IMR-90 (cell line): ENCODE data around the gene MRPL30. TPM values are rescaled to one million over a fixed set of nuclear protein-coding genes. Genes with fewer than 3 reads are reported as not detected.

ENCODE experiments used
- ATAC-seq: fragments of 200-7000 bp; cut with Tn5 transposase; 2 replicates; pipeline ENCODE4 v1.9.1; 2020; ENCODE audit warnings: low read depth, mild to moderate bottlenecking, moderate library complexity
- BruUV-seq: library from RNA; stranded (reverse); fragments of 400-500 nt; replicated peaks from 2 replicates; lab custom pipeline; 2021; lab: Mats Ljungman, UMichigan
- CTCF ChIA-PET: fragments of 300-600 bp; formaldehyde crosslinking; extraction: SDS; loops from one replicate; lab custom pipeline; 2021; ENCODE audit warnings: antibody characterized with exemption; lab: Yijun Ruan, JAX
- POLR2A ChIA-PET: fragments of 300-600 bp; sonication (Branson Sonifier 250); formaldehyde crosslinking; loops from one replicate; lab custom pipeline; 2022; ENCODE audit warnings: antibody characterized with exemption; ENCODE audit not compliant: unreplicated experiment; lab: Charles Lee
- DNase-seq: peaks from one replicate; pipeline ENCODE4 v3.0.0; 2013
- H2AFZ ChIP-seq: replicated peaks from 2 replicates; pipeline ENCODE3; 2013; ENCODE audit warnings: low read length, mild to moderate bottlenecking; ENCODE audit not compliant: poor library complexity
- H2AK5ac ChIP-seq: 2 replicates; pipeline ENCODE4 v1.6.1; 2013; ENCODE audit warnings: low read depth, low read length, inconsistent platforms
- H2AK9ac ChIP-seq: replicated peaks from 2 replicates; pipeline ENCODE3; 2013; ENCODE audit warnings: mild to moderate bottlenecking, low read depth, low read length, moderate library complexity; ENCODE audit not compliant: poor library complexity
- H2BK120ac ChIP-seq: 2 replicates; pipeline ENCODE4 v1.6.1; 2013; ENCODE audit warnings: low read depth, low read length, inconsistent platforms
- H2BK15ac ChIP-seq: 3 replicates; pipeline ENCODE4 v1.6.1; 2013; ENCODE audit warnings: low read depth, low read length, inconsistent platforms
- H2BK20ac ChIP-seq: 2 replicates; pipeline ENCODE4 v1.6.1; 2013; ENCODE audit warnings: low read depth, mild to moderate bottlenecking, inconsistent platforms, low read length, moderate library complexity
- H2BK5ac ChIP-seq: 2 replicates; pipeline ENCODE4 v1.6.1; 2013; ENCODE audit warnings: mild to moderate bottlenecking, low read depth, low read length, inconsistent platforms; ENCODE audit not compliant: poor library complexity, severe bottlenecking
- H3K14ac ChIP-seq: replicated peaks from 2 replicates; pipeline ENCODE4 v1.6.1; 2013; ENCODE audit warnings: low read depth, low read length, inconsistent platforms
- H3K18ac ChIP-seq: 2 replicates; pipeline ENCODE4 v1.6.1; 2013; ENCODE audit warnings: low read depth, low read length, control low read depth
- H3K23ac ChIP-seq: 2 replicates; pipeline ENCODE4 v1.6.1; 2013; ENCODE audit warnings: low read depth, low read length, inconsistent platforms
- H3K27ac ChIP-seq: 2 replicates; pipeline ENCODE4 v1.5.1; 2013; ENCODE audit warnings: mild to moderate bottlenecking, control low read depth, low read length; ENCODE audit not compliant: insufficient read depth
- H3K27me3 ChIP-seq: 2 replicates; pipeline ENCODE4 v1.6.1; 2013; ENCODE audit warnings: low read length; ENCODE audit not compliant: control insufficient read depth, insufficient read depth
- H3K36me3 ChIP-seq: 2 replicates; pipeline ENCODE4 v1.6.1; 2013; ENCODE audit warnings: low read length, mixed read lengths; ENCODE audit not compliant: control insufficient read depth, insufficient read depth
- H3K4ac ChIP-seq: 2 replicates; pipeline ENCODE4 v1.6.1; 2013; ENCODE audit warnings: low read depth, low read length, inconsistent platforms
- H3K4me1 ChIP-seq: 2 replicates; pipeline ENCODE4 v1.6.1; 2013; ENCODE audit warnings: low read length, mixed read lengths; ENCODE audit not compliant: control insufficient read depth, insufficient read depth
- H3K4me2 ChIP-seq: 2 replicates; pipeline ENCODE4 v1.6.1; 2013; ENCODE audit warnings: low read depth, mild to moderate bottlenecking, control low read depth, low read length, moderate library complexity
- H3K4me3 ChIP-seq: 2 replicates; pipeline ENCODE4 v1.5.1; 2013; ENCODE audit warnings: low read depth, mild to moderate bottlenecking, control low read depth, low read length, moderate library complexity; ENCODE audit not compliant: insufficient read depth
- H3K56ac ChIP-seq: 2 replicates; pipeline ENCODE4 v1.6.1; 2013; ENCODE audit warnings: low read length, inconsistent platforms; ENCODE audit not compliant: insufficient read depth; ENCODE audit errors: extremely low read depth
- H3K79me1 ChIP-seq, 2 experiments: 2 replicates each; pipeline ENCODE4 v1.6.1; 2013; ENCODE audit warnings: low read length in 2 of 2, inconsistent platforms in 1 of 2, low read depth in 1 of 2
- H3K9ac ChIP-seq: 2 replicates; pipeline ENCODE4 v1.6.1; 2013; ENCODE audit warnings: low read depth, low read length, control low read depth
- H3K9me1 ChIP-seq: 2 replicates; pipeline ENCODE4 v1.6.1; 2013; ENCODE audit warnings: low read length, inconsistent platforms; ENCODE audit not compliant: insufficient read depth
- H3K9me3 ChIP-seq: 2 replicates; pipeline ENCODE4 v1.6.1; 2013; ENCODE audit warnings: low read length; ENCODE audit not compliant: control insufficient read depth, insufficient read depth
- H4K20me1 ChIP-seq: 2 replicates; pipeline ENCODE4 v1.6.1; 2013; ENCODE audit warnings: low read length, inconsistent platforms; ENCODE audit not compliant: insufficient read depth
- H4K5ac ChIP-seq: 2 replicates; pipeline ENCODE4 v1.6.1; 2013; ENCODE audit warnings: mild to moderate bottlenecking, low read depth, low read length, control low read depth
- H4K8ac ChIP-seq, 2 experiments: 2 replicates each; pipeline ENCODE4 v1.6.1; 2013; ENCODE audit warnings: low read depth in 2 of 2, low read length in 2 of 2, control low read depth in 1 of 2, inconsistent platforms in 1 of 2
- H4K91ac ChIP-seq: 2 replicates; pipeline ENCODE4 v1.6.1; 2013; ENCODE audit warnings: low read depth, low read length, inconsistent platforms; ENCODE audit not compliant: insufficient read depth
- CEBPB ChIP-seq: IDR thresholded peaks from 2 replicates; pipeline ENCODE4 v1.6.1; 2012; ENCODE audit warnings: low read depth, low read length, improper control_type of control experiment
- FOS ChIP-seq: fragments of 150-350 bp; IDR thresholded peaks from 2 replicates; pipeline ENCODE4 v1.6.1; 2016; ENCODE audit warnings: low read depth, low read length
- POLR2A ChIP-seq: IDR thresholded peaks from 2 replicates; pipeline ENCODE4 v1.6.1; 2012; ENCODE audit warnings: mild to moderate bottlenecking, low read depth, low read length
- RAD21 ChIP-seq: IDR thresholded peaks from 2 replicates; pipeline ENCODE4 v1.6.1; 2012; ENCODE audit warnings: low read length, improper control_type of control experiment
- RCOR1 ChIP-seq: IDR thresholded peaks from 2 replicates; pipeline ENCODE4 v1.6.1; 2012; ENCODE audit warnings: mild to moderate bottlenecking, low read length, improper control_type of control experiment; ENCODE audit not compliant: insufficient replicate concordance
- RFX5 ChIP-seq: IDR thresholded peaks from 2 replicates; pipeline ENCODE4 v1.8.0; 2012; ENCODE audit warnings: low read depth, mild to moderate bottlenecking, low read length, moderate library complexity
- WGBS, 2 experiments: methylation state at CpG; one replicate each; pipeline versions ENCODE4 v1.1.5 to v1.1.7; 2013; ENCODE audit warnings: missing lambda C conversion rate in 2 of 2; ENCODE audit not compliant: insufficient read length in 1 of 2; ENCODE audit errors: extremely low coverage in 2 of 2; 5-methylcytosine and 5-hydroxymethylcytosine counted together
- dilution Hi-C: fragments of 300-500 bp; cut with HindIII; formaldehyde crosslinking; loops from one replicate; pipeline ENCODE4 v1.14.3; 2018; ENCODE audit warnings: low sequenced_read_pairs; ENCODE audit not compliant: unreplicated experiment
- in situ Hi-C: fragments of 300-500 bp; cut with MboI; formaldehyde crosslinking; loops from 3 replicates; pipeline ENCODE4 v1.14.3; 2019; ENCODE audit warnings: low sequenced_read_pairs, inconsistent platforms, mixed read lengths
- intact Hi-C: fragments of 100-400 bp; cut with micrococcal nuclease; formaldehyde crosslinking; loops from 2 replicates; pipeline ENCODE4 v1.10.0; 2022
- polyA plus RNA-seq, 3 experiments: library from polyadenylated mRNA; depleted of rRNA; stranded (reverse); fragments of >200 nt; gene quantifications; 2 replicates each; pipeline ENCODE4 v1.2.3, GENCODE V29; 2012; ENCODE audit warnings: low replicate concordance in 1 of 3
- total RNA-seq: library from RNA; depleted of rRNA; stranded (reverse); fragments of >200 nt; gene quantifications from 2 replicates; pipeline ENCODE4 v1.2.3, GENCODE V29; 2012
- TF ChIP-seq, protein P1 (sequence below): fragments of 150-350 bp; IDR thresholded peaks from 2 replicates; pipeline ENCODE4 v1.6.1; 2016; ENCODE audit warnings: low read depth, mild to moderate bottlenecking, low read length, moderate library complexity, borderline replicate concordance

The MRPL30 gene
- total and polyA plus RNA-seq, 2 of the 4 experiments (the other 2 are of a cell fraction) = 18.7 to 34.8 TPM

DNA sequence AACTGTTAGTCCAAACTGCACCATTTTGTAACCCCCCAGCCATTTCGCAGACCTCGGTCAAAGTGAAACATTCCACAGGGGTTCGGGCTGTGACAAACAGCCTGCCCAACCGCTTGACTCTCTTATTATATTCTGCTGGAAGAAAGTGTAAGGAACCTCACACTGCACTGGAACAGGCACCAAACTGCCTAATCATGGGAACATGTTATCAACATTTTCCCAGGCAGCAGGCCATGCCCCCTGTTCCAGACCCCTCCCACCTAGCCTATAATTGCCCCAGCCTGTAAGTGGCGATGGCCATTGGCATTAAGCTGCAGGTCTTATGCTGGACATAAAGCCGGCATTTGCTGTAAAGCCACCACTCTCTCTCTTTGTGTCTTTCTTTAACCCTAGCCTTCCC is 57.6 kb downstream of the MRPL30 start:
- DNase-seq (no peak), ATAC-seq (no peak)
- Histone ChIP-seq H3K9me1 (0 out of 2 replicates have a peak, but pooled peaks cover 2% of the 10 kb centered on the region), H2AK9ac (no peak overlapping the region), H2BK5ac (no peak overlapping the region), H3K4ac (no peak overlapping the region), H3K14ac (no peak overlapping the region), H3K23ac (no peak overlapping the region), H2BK20ac (no peak overlapping the region), H2BK15ac (no peak overlapping the region), H2AFZ (no peak overlapping the region), H2AK5ac (no peak overlapping the region), H3K27ac (no peak overlapping the region), H3K4me3 (no peak overlapping the region), H4K5ac (no peak overlapping the region), H3K36me3 (no peaks in the 10 kb centered on the region), H3K27me3 (no peaks in the 10 kb centered on the region), H4K8ac (no peak overlapping the region), H3K79me1 (no peaks in the 10 kb centered on the region), H4K91ac (no peak overlapping the region), H3K4me2 (no peak overlapping the region), H3K18ac (no peak overlapping the region), H3K4me1 (no peaks in the 10 kb centered on the region), H2BK120ac (no peak overlapping the region), H4K20me1 (no peaks in the 10 kb centered on the region), H3K9ac (no peak overlapping the region), H3K9me3 (no peaks in the 10 kb centered on the region), H3K56ac (no peak overlapping the region)
- ChIA-PET CTCF (no interaction called here), POLR2A (no interaction called here)
- intact Hi-C loops (no loop called here), in situ Hi-C loops (no loop called here), dilution Hi-C loops (no loop called here)
- 86% methylated on average over 2 of the region's 6 CpGs; no CpG with 5 or more reads in 1 of the 2 experiments for WGBS, 2 experiments
- no TSS peak for BruUV-seq
- TF ChIP-seq CEBPB (no peak), RAD21 (no peak), RFX5 (no peak), RCOR1 (no peak), FOS (no peak), POLR2A (no peak)
- TF ChIP-seq, protein P1, sequence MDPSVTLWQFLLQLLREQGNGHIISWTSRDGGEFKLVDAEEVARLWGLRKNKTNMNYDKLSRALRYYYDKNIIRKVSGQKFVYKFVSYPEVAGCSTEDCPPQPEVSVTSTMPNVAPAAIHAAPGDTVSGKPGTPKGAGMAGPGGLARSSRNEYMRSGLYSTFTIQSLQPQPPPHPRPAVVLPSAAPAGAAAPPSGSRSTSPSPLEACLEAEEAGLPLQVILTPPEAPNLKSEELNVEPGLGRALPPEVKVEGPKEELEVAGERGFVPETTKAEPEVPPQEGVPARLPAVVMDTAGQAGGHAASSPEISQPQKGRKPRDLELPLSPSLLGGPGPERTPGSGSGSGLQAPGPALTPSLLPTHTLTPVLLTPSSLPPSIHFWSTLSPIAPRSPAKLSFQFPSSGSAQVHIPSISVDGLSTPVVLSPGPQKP = no peak
